ENCODE results near the gene CLPTM1L.

DNA sequence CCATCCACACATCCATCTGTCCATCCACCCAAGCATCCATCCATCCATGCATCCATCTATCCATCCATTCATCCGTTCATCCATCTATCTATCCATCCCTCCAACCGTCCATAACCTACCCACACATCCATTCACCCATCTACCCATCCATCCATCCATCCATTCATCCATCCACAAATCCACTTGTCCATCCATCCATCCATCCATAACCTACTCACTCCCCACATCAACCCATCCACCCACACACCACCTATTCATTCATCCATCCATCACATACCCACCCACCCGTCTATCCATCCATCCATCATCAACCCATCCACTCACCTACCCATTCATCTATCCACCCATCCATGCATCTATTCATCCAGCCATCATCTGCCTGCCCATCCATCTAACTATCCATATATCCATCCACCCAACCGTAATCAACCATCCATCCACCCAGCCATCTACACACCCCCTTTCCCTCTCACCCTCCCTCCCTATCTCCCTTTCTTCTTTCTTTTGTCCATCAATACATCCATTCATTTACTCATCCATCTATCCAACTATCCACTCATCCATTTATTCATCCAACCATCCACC is 43.6 kb upstream of the CLPTM1L start:
- TF ChIP-seq, protein P1, sequence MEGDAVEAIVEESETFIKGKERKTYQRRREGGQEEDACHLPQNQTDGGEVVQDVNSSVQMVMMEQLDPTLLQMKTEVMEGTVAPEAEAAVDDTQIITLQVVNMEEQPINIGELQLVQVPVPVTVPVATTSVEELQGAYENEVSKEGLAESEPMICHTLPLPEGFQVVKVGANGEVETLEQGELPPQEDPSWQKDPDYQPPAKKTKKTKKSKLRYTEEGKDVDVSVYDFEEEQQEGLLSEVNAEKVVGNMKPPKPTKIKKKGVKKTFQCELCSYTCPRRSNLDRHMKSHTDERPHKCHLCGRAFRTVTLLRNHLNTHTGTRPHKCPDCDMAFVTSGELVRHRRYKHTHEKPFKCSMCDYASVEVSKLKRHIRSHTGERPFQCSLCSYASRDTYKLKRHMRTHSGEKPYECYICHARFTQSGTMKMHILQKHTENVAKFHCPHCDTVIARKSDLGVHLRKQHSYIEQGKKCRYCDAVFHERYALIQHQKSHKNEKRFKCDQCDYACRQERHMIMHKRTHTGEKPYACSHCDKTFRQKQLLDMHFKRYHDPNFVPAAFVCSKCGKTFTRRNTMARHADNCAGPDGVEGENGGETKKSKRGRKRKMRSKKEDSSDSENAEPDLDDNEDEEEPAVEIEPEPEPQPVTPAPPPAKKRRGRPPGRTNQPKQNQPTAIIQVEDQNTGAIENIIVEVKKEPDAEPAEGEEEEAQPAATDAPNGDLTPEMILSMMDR (IDR thresholded peaks at IDR 0.05) = no peak
- TF ChIP-seq POLR2AphosphoS5 (IDR thresholded peaks at IDR 0.05) (no peak), POLR2A (IDR thresholded peaks at IDR 0.05; ENCODE audit: low read depth) (no peak), EP300 (IDR thresholded peaks at IDR 0.05) (no peak)
